ENCODE measurements around the gene AFMID. TPM values are rescaled to one million over a fixed set of nuclear protein-coding genes. Genes with fewer than 3 reads are reported as not detected.
"Not testable (repeated sequence)": the region's sequence is repeated elsewhere in the genome, so short reads cannot be mapped to it uniquely, and the experiment has no call there.

The AFMID gene, protein sequence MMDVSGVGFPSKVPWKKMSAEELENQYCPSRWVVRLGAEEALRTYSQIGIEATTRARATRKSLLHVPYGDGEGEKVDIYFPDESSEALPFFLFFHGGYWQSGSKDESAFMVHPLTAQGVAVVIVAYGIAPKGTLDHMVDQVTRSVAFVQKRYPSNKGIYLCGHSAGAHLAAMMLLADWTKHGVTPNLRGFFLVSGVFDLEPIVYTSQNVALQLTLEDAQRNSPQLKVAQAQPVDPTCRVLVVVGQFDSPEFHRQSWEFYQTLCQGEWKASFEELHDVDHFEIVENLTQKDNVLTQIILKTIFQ
- 40.7 TPM for polyA plus RNA-seq (2013, experiment 1 of 2)
- polyA plus RNA-seq (2013, experiment 2 of 2), result 40.2 TPM

- H3K36me3 ChIP-seq (ENCODE audit: insufficient read depth, low read length), result peaks cover 48% of the 10 kb centered on the region
- H3K9me3 ChIP-seq (ENCODE audit: insufficient read depth, low read depth, low read length), result no peaks in the 10 kb centered on the region
- WGBS, result 3% methylated on average over 55 of the region's 57 CpGs
- peak within 1 kb of the TSS; percentile 88 for H3K4me3 ChIP-seq (ENCODE audit: low read length)
- H3K27me3 ChIP-seq (ENCODE audit: insufficient read depth, low read length), result no peaks in the 10 kb centered on the region
- H3K9ac ChIP-seq (ENCODE audit: low read depth, low read length), result peak within 1 kb of the TSS; percentile 95
- peak within 1 kb of the TSS; percentile 89 for H3K27ac ChIP-seq (ENCODE audit: low read depth, low read length)
- H3K4me1 ChIP-seq (ENCODE audit: insufficient read depth, low read length), result peaks cover 10% of the 10 kb centered on the region; the same call in 1 of the 2 replicates
Observed at GRCh38 chr17:78186692-78187595, at the start of gene AFMID, which contains the start of gene TK1. Gene AFMID, plus strand, starts transcription at chr17:78187362. Its CDS starts 9 bp downstream, at chr17:78187371. Gene TK1, minus strand, starts transcription at chr17:78187052. Its CDS starts 58 bp downstream, at chr17:78186994.

GRCh38 chr17:78137392-78138203 lies 49.6 kb upstream of the AFMID start:
- H3K36me3 ChIP-seq (ENCODE audit: insufficient read depth, low read length), result no peaks in the 10 kb centered on the region
- WGBS, result 79% methylated on average over 25 of the region's 26 CpGs
- H3K4me3 ChIP-seq (ENCODE audit: low read length), result no peak overlapping the region
- H3K4me1 ChIP-seq (ENCODE audit: insufficient read depth, low read length), result no peaks in the 10 kb centered on the region; the same call in 1 of the 2 replicates
- H3K9me3 ChIP-seq (ENCODE audit: insufficient read depth, low read depth, low read length), result no peaks in the 10 kb centered on the region
- H3K27ac ChIP-seq (ENCODE audit: low read depth, low read length), result no peak overlapping the region
- peaks cover 15% of the 10 kb centered on the region for H3K27me3 ChIP-seq (ENCODE audit: insufficient read depth, low read length)
- no peak overlapping the region for H3K9ac ChIP-seq (ENCODE audit: low read depth, low read length)

DNA sequence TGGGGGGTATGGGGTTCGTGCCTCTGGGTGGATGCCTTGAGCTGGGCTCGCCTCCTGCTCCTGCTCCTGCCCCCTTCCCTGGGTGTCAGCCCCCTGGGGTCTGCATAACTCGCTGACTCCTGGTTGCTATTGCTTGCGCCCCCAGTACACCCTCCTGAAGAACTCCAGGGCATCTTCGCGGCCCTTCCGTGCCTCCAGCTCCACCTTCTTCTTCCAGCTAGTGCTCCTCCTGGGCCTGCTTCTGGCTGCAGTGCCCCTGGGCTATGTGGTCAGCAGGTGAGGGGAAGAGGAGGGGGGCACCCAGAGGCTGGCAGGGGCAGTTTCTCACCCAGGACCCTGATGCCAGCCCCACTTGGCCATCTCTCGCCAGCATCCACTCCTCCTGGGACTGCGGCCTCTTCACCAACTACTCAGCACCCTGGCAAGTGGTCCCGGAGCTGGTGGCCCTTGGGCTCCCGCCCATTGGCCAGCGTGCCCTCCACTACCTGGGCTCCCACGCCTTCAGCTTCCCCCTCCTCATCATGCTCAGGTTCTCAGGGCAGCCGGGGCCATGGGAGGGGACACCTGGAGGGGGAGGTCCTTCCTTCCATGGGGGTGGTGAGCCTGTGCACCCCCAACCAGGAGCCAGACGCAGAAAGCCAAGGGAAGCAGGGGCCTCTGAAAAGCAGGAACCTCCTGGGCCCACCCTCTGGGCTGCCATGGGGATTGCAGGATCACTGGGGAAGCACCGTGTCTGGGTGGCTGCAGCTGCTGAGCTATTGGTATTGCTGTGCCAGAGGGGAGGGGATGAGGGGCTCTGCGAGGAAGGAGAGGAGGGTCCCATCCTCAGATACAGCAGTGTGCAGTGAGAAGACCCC lies 48.7 kb upstream of the AFMID start:
- Histone ChIP-seq H3K9ac (ENCODE audit: low read depth, low read length) (no peak overlapping the region), H3K4me3 (ENCODE audit: low read length) (no peak overlapping the region), H3K36me3 (ENCODE audit: insufficient read depth, low read length) (no peaks in the 10 kb centered on the region), H3K9me3 (ENCODE audit: insufficient read depth, low read depth, low read length) (no peaks in the 10 kb centered on the region), H3K4me1 (ENCODE audit: insufficient read depth, low read length) (no peaks in the 10 kb centered on the region), H3K27ac (ENCODE audit: low read depth, low read length) (no peak overlapping the region), H3K27me3 (ENCODE audit: insufficient read depth, low read length) (peaks cover 6% of the 10 kb centered on the region)
- 83% methylated on average over 16 of the region's 17 CpGs for WGBS

GRCh38 chr17:78139861-78140168 lies 47.3 kb upstream of the AFMID start:
- H3K4me1 ChIP-seq (ENCODE audit: insufficient read depth, low read length); H3K9ac ChIP-seq (ENCODE audit: low read depth, low read length); H3K27ac ChIP-seq (ENCODE audit: low read depth, low read length); H3K4me3 ChIP-seq (ENCODE audit: low read length); H3K9me3 ChIP-seq (ENCODE audit: insufficient read depth, low read depth, low read length); H3K27me3 ChIP-seq (ENCODE audit: insufficient read depth, low read length); H3K36me3 ChIP-seq (ENCODE audit: insufficient read depth, low read length): not testable (repeated sequence)
- WGBS, result 91% methylated on average over 12 of the region's 12 CpGs

DNA sequence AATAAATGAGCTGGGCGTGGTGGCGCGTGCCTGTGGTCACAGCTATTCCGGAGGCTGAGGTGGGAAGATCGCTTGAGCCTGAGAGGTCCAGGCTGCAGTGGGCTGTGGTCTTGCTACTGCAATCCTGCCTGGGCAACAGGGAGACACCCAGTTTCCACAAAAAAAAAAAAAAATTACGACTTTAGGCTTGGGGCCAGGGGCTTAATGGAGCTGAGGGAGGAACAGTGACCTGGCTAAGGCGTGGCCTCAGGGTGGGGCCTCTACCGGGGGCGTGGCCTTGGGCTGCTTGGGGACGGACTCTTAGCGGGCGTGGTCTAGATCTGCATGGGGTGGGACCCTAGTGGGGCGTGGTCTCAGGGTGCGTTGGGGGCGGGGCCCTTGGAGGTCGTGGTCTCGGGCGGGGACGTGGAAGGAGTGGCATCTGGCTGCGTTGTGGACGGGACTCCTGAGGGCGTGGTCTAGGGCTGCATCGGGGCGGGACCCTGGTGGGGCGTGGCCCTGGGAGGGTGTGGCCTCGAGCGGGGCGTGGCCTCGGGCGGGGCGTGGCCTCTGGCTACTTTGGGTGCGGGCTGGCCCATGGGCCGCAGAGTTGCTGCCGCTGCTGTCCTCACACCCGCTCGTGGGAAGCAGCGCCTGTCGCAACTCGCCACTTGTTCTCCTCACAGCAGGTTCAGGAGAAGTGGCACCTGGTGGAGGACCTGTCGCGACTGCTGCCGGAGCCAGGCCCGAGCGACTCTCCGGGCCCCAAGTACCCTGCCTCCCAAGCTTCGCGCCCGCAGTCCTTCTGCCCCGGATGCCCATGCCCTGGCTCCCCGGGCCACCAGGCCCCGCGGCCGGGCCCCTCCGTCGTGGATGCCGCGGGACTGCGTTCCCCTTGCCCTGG lies 46.8 kb upstream of the AFMID start:
- no peak overlapping the region for H3K9ac ChIP-seq (ENCODE audit: low read depth, low read length)
- no peaks in the 10 kb centered on the region for H3K36me3 ChIP-seq (ENCODE audit: insufficient read depth, low read length)
- no peaks in the 10 kb centered on the region for H3K9me3 ChIP-seq (ENCODE audit: insufficient read depth, low read depth, low read length)
- no peaks in the 10 kb centered on the region for H3K4me1 ChIP-seq (ENCODE audit: insufficient read depth, low read length)
- H3K4me3 ChIP-seq (ENCODE audit: low read length), result peak overlapping the region; percentile 34
- no peaks in the 10 kb centered on the region for H3K27me3 ChIP-seq (ENCODE audit: insufficient read depth, low read length)
- no peak overlapping the region for H3K27ac ChIP-seq (ENCODE audit: low read depth, low read length)
- 39% methylated on average over 58 of the region's 58 CpGs for WGBS

DNA sequence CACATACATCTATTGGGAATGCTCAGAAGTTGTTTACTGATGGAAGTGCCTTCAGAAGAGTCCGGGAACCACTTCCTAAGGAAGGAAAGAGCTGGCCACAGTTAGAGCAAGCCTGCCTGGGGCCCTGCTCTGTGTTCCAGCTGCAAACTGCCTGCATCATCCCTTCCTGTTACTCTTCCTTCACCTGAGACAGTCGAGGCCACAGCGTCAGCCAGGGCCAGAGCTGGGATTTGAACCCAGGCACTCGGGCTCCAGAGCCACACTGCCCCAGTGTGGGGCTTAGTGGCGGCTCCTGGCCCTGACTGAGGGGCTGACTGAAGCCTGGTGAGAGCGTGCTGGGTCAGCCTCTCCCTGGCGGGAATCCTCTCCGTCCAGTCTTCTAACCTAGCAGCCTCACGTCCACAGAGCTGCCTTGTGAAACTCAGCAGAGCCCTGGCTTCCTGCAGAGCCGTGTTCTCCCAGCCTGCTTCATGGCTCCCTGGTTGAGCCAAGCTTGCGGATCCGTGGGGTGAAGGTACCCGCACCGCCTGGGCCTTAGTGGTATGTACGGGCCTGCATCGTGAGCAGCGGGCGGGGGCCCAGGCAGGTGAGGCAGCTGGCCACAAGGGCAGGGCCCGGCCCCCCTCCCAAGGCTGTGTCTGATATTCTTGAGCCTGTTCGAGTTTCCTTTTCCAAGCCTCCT lies 45.6 kb upstream of the AFMID start:
- H3K9ac ChIP-seq (ENCODE audit: low read depth, low read length), result no peak overlapping the region
- no peaks in the 10 kb centered on the region for H3K27me3 ChIP-seq (ENCODE audit: insufficient read depth, low read length)
- H3K27ac ChIP-seq (ENCODE audit: low read depth, low read length), result no peak overlapping the region
- H3K9me3 ChIP-seq (ENCODE audit: insufficient read depth, low read depth, low read length), result no peaks in the 10 kb centered on the region
- no peaks in the 10 kb centered on the region for H3K36me3 ChIP-seq (ENCODE audit: insufficient read depth, low read length)
- no peak overlapping the region for H3K4me3 ChIP-seq (ENCODE audit: low read length)
- H3K4me1 ChIP-seq (ENCODE audit: insufficient read depth, low read length), result no peaks in the 10 kb centered on the region
- WGBS, result 91% methylated on average over 20 of the region's 20 CpGs

- WGBS, result 86% methylated on average over 16 of the region's 16 CpGs
- H3K9ac ChIP-seq (ENCODE audit: low read depth, low read length), result no peak overlapping the region
- H3K9me3 ChIP-seq (ENCODE audit: insufficient read depth, low read depth, low read length), result no peaks in the 10 kb centered on the region
- H3K4me3 ChIP-seq (ENCODE audit: low read length), result no peak overlapping the region
- no peak overlapping the region for H3K27ac ChIP-seq (ENCODE audit: low read depth, low read length)
- no peaks in the 10 kb centered on the region for H3K4me1 ChIP-seq (ENCODE audit: insufficient read depth, low read length)
- no peaks in the 10 kb centered on the region for H3K36me3 ChIP-seq (ENCODE audit: insufficient read depth, low read length)
- H3K27me3 ChIP-seq (ENCODE audit: insufficient read depth, low read length), result no peaks in the 10 kb centered on the region
Observed at GRCh38 chr17:78142119-78142861, 44.9 kb upstream of the AFMID start.

- no peak overlapping the region for H3K4me3 ChIP-seq (ENCODE audit: low read length)
- no peaks in the 10 kb centered on the region for H3K36me3 ChIP-seq (ENCODE audit: insufficient read depth, low read length)
- no peak overlapping the region for H3K9ac ChIP-seq (ENCODE audit: low read depth, low read length)
- no peaks in the 10 kb centered on the region for H3K4me1 ChIP-seq (ENCODE audit: insufficient read depth, low read length)
- WGBS, result 93% methylated on average over 21 of the region's 21 CpGs
- no peak overlapping the region for H3K27ac ChIP-seq (ENCODE audit: low read depth, low read length)
- H3K9me3 ChIP-seq (ENCODE audit: insufficient read depth, low read depth, low read length), result no peaks in the 10 kb centered on the region
- no peaks in the 10 kb centered on the region for H3K27me3 ChIP-seq (ENCODE audit: insufficient read depth, low read length)
Observed at GRCh38 chr17:78143214-78144146, 43.7 kb upstream of the AFMID start.

Data from HUES64 (cell line).